Midbrain (tissue), 1 donor: ENCODE data around the gene CFAP54.
"Not testable (repeated sequence)": the region's sequence is repeated elsewhere in the genome, so short reads cannot be mapped to it uniquely, and the experiment has no call there.

Experiments
- DNase-seq: peaks from one replicate; lab custom pipeline; 2025; lab: John Stamatoyannopoulos, UW

The CFAP54 gene

GRCh38 chr12:96489392-96490056 is at the start of gene CFAP54:
TSS of gene CFAP54 (plus strand) at chr12:96489577. CDS start at chr12:96489610, 33 bp downstream.
- peak; percentile 93 for DNase-seq

- DNase-seq: no peak
These were observed 47.6 kb upstream of the CFAP54 start for GRCh38 chr12:96441816-96442215.

- DNase-seq: no peak
These were observed 46.5 kb upstream of the CFAP54 start for GRCh38 chr12:96442906-96443305.

- DNase-seq: no peak
These were observed 45.0 kb upstream of the CFAP54 start for GRCh38 chr12:96444399-96444798.

GRCh38 chr12:96445691-96446583 is 43.4 kb upstream of the CFAP54 start:
- no peak for DNase-seq

- DNase-seq: no peak
These were observed 42.1 kb upstream of the CFAP54 start for GRCh38 chr12:96447256-96447655.

- no peak for DNase-seq
These were observed 41.1 kb upstream of the CFAP54 start for GRCh38 chr12:96448300-96448699.

GRCh38 chr12:96452261-96452922 is 37.0 kb upstream of the CFAP54 start:
- DNase-seq: no peak

- DNase-seq: no peak
These were observed 35.0 kb upstream of the CFAP54 start for GRCh38 chr12:96454396-96454795.

- no peak for DNase-seq
These were observed 33.0 kb upstream of the CFAP54 start for GRCh38 chr12:96456265-96456974.

- DNase-seq: no peak
These were observed 32.0 kb upstream of the CFAP54 start for GRCh38 chr12:96457191-96457930.

GRCh38 chr12:96459281-96459680 is 30.1 kb upstream of the CFAP54 start:
- DNase-seq: not testable (repeated sequence)

- DNase-seq: no peak
These were observed 26.7 kb upstream of the CFAP54 start for GRCh38 chr12:96462571-96463280.

GRCh38 chr12:96465896-96466295 is 23.5 kb upstream of the CFAP54 start:
- no peak for DNase-seq

GRCh38 chr12:96466939-96467751 is 22.2 kb upstream of the CFAP54 start:
- no peak for DNase-seq

GRCh38 chr12:96471368-96472050 is 17.9 kb upstream of the CFAP54 start:
- no peak for DNase-seq

GRCh38 chr12:96472384-96472783 is 17.0 kb upstream of the CFAP54 start:
- DNase-seq: no peak

GRCh38 chr12:96473394-96474093 is 15.8 kb upstream of the CFAP54 start:
- no peak for DNase-seq

- DNase-seq: no peak
These were observed 15.2 kb upstream of the CFAP54 start for GRCh38 chr12:96474206-96474605.
